HS-5 (cell line): ENCODE results near the gene HDHD5.

Experiments used
- DNase-seq: peaks from one replicate; pipeline ENCODE4 v3.0.0-alpha.2; 2012; ENCODE audit warnings: low read depth

Gene HDHD5

GRCh38 chr22:17119481-17120202 is 39.4 kb downstream of the HDHD5 start:
- no peak for DNase-seq

GRCh38 chr22:17118342-17118741 is 40.7 kb downstream of the HDHD5 start:
- no peak for DNase-seq

- DNase-seq: no peak
These were observed 41.2 kb downstream of the HDHD5 start for GRCh38 chr22:17117890-17118289.

- DNase-seq: no peak
These were observed 41.7 kb downstream of the HDHD5 start for GRCh38 chr22:17117400-17117799.

- DNase-seq: no peak
These were observed 42.3 kb downstream of the HDHD5 start for GRCh38 chr22:17116572-17117330.

- no peak for DNase-seq
These were observed 43.0 kb downstream of the HDHD5 start for GRCh38 chr22:17115945-17116565.

- no peak for DNase-seq
These were observed 43.8 kb downstream of the HDHD5 start for GRCh38 chr22:17115236-17115635.

GRCh38 chr22:17114898-17115235 is 44.2 kb downstream of the HDHD5 start:
- no peak for DNase-seq

- DNase-seq: no peak
These were observed 44.7 kb downstream of the HDHD5 start for GRCh38 chr22:17114173-17114897.

GRCh38 chr22:17113600-17113999 is 45.5 kb downstream of the HDHD5 start:
- no peak for DNase-seq

- DNase-seq: no peak
These were observed 46.5 kb downstream of the HDHD5 start for GRCh38 chr22:17112491-17113042.

GRCh38 chr22:17110791-17111550 is 48.1 kb downstream of the HDHD5 start:
- DNase-seq: no peak

GRCh38 chr22:17109976-17110375 is 49.1 kb downstream of the HDHD5 start:
- no peak for DNase-seq

- no peak for DNase-seq
These were observed 49.8 kb downstream of the HDHD5 start for GRCh38 chr22:17109113-17109865.

GRCh38 chr22:17108256-17109112 is 50.6 kb downstream of the HDHD5 start:
- no peak for DNase-seq

GRCh38 chr22:17107547-17107810 is 51.6 kb downstream of the HDHD5 start:
- no peak for DNase-seq

- no peak for DNase-seq
These were observed 52.1 kb downstream of the HDHD5 start for GRCh38 chr22:17106785-17107546.

GRCh38 chr22:17106161-17106784 is 52.8 kb downstream of the HDHD5 start:
- no peak for DNase-seq
